Measurements from ENCODE around the gene CALHM1. TPM values are rescaled to one million over a fixed set of nuclear protein-coding genes. Genes with fewer than 3 reads are reported as not detected.
A peak's percentile ranks its signal among the peaks of the same experiment; 100 is the strongest.
"Not testable (repeated sequence)": the region's sequence is repeated elsewhere in the genome, so short reads cannot be mapped to it uniquely, and the experiment has no call there.

The CALHM1 gene
- total RNA-seq, 1 donor from 2014 or later, result not detected

- no peak for DNase-seq
Measured at GRCh38 chr10:103429647-103430046, 29.1 kb downstream of the CALHM1 start.

GRCh38 chr10:103428989-103429643 lies 29.6 kb downstream of the CALHM1 start:
- no peak for DNase-seq

DNA sequence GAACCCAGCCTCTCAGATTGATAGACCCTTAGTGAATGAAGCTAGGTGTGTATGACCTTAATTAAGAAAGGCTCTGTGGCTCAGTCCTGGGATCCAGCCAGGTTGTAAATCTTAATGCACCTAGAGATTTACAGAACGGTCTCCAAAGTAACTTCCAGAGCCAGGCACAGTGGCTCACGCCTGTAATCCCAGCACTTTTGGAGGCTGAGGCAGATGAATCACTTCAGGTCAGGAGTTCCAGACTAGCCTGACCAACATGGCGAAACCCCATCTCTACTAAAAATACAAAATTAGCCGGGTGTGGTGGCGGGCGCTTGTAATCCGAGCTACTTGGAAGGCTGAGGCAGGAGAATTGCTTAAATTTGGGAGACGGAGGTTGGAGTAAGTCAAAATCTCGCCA lies 30.8 kb downstream of the CALHM1 start:
- no peak for DNase-seq

DNA sequence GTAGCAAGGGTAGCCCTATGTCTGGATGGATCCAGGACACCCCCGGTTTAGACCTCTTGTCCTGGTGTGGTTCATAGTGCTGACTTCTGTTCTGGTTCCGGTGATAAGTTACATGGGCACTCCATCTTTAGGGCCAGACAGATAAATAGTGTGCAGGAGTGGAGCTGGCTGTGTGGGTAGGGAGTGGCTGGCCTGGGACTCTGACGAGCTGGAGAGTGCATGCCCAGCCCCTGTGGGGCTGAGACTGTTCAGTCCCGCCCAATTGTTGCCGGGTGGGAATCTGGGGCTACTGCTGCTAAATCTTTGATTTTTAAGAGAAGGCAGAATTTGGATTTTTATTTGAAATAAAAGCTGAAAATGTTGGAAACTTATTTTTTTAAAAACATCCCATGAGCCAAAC lies 35.0 kb downstream of the CALHM1 start:
- DNase-seq, result no peak

DNA sequence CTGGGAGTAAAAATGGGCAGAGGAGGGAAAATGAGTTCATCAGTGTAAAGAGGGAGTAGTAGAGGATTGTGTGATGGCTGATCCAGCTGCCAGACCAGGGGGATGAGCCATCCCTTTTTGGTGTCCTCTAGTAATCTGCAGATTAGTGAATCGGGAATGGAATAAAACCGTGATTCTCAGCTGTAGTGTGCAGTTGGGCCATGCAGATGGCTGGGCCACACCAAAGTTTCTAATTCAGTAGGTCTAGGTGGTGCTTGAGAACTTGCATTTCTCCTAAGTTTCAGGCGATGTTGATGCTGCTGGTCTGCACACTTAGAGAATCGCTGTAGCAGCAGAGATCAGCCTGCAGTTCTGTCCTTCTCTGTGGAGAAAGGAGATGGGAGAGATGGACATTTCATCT lies 39.6 kb downstream of the CALHM1 start:
- DNase-seq, result no peak

DNA sequence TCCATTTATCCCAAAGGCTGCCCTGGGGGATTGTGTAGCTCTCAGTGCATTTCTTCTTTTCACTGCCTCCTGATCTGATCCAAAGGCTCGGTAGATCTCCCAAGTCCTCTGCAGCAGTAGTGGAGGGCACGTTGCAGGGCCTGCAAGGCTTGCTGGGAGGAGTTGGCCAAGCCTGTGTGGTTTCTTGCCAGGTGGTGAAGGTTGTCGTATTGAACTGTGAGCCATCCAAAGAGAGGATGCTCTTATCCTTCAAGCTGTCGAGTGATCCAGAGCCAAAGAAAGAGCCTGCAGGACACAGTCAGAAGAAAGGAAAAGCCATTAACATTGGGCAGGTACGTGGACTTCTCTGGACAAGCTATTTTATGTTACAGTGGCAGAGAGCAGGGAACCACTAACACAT lies 41.1 kb downstream of the CALHM1 start:
- DNase-seq, result no peak

DNA sequence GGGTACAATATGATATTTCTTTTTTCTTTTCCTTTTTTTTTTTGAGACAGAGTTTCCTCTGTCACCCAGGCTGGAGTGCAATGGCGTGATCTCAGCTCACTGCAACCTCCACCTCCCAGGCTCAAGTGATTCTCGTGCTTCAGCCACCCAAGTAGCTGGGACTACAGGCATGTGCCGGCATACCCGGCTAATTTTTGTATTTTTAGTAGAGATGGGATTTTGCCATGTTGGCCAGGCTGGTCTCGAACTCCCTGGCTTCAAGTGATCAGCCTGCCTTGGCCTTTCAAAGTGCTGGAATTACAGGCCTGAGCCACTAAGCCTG lies 41.6 kb downstream of the CALHM1 start:
- not testable (repeated sequence) for DNase-seq

- DNase-seq, result peak; percentile 57
Measured at GRCh38 chr10:103416436-103417147, 42.1 kb downstream of the CALHM1 start.

GRCh38 chr10:103415581-103415980 lies 43.1 kb downstream of the CALHM1 start:
- DNase-seq, result no peak

- DNase-seq, result no peak
Measured at GRCh38 chr10:103413564-103413963, 45.1 kb downstream of the CALHM1 start.

Other genes with a start within 250 kb of the CALHM1 start
- not detected for gene RPEL1, start 213.0 kb downstream of the CALHM1 start, total RNA-seq
- 0.99 TPM for gene INA, start 181.8 kb downstream of the CALHM1 start, total RNA-seq
- gene PCGF6, start 107.8 kb downstream of the CALHM1 start, total RNA-seq, result 8.9 TPM
- 4.9 TPM for gene TAF5, start 90.9 kb downstream of the CALHM1 start, total RNA-seq
- gene ATP5MK, start 62.4 kb downstream of the CALHM1 start, total RNA-seq, result 144 TPM
- gene PDCD11, start 62.3 kb downstream of the CALHM1 start, total RNA-seq, result 25.1 TPM
- gene CALHM2, start 6.5 kb downstream of the CALHM1 start, total RNA-seq, result 11.1 TPM
- gene CALHM3, start 20.3 kb upstream of the CALHM1 start, total RNA-seq, result not detected
- gene NEURL1, start 34.8 kb upstream of the CALHM1 start, total RNA-seq, result 2.1 TPM